LNCAP (cell line): ENCODE results near the gene UBR3.

Source experiments
- TF ChIP-seq, protein P1 (sequence below): fragments of 450-650 bp; IDR thresholded peaks from 2 replicates; pipeline ENCODE4 v1.5.1; 2017; ENCODE audit warnings: mild to moderate bottlenecking

UBR3 gene

DNA sequence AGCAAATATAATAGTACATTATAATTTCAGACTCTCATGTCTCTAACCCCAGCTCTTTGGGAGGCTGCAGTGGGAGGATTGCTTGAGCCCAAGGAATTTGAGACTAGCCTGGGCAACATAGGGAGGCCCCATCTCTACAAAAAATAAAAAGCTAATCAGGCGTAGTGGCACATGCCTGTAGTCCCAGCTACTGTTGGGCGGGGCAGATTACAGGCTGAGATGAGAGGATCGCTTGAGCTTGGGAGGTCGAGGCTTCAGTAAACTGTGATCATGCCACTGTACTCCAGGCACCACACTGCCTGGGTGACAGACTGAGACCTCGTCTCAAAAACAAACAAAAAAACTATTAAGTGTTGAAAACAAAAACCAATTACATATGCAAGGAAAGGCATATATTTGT is 227.7 kb downstream of the UBR3 start:
- TF ChIP-seq, protein P1, sequence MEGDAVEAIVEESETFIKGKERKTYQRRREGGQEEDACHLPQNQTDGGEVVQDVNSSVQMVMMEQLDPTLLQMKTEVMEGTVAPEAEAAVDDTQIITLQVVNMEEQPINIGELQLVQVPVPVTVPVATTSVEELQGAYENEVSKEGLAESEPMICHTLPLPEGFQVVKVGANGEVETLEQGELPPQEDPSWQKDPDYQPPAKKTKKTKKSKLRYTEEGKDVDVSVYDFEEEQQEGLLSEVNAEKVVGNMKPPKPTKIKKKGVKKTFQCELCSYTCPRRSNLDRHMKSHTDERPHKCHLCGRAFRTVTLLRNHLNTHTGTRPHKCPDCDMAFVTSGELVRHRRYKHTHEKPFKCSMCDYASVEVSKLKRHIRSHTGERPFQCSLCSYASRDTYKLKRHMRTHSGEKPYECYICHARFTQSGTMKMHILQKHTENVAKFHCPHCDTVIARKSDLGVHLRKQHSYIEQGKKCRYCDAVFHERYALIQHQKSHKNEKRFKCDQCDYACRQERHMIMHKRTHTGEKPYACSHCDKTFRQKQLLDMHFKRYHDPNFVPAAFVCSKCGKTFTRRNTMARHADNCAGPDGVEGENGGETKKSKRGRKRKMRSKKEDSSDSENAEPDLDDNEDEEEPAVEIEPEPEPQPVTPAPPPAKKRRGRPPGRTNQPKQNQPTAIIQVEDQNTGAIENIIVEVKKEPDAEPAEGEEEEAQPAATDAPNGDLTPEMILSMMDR, result no peak

DNA sequence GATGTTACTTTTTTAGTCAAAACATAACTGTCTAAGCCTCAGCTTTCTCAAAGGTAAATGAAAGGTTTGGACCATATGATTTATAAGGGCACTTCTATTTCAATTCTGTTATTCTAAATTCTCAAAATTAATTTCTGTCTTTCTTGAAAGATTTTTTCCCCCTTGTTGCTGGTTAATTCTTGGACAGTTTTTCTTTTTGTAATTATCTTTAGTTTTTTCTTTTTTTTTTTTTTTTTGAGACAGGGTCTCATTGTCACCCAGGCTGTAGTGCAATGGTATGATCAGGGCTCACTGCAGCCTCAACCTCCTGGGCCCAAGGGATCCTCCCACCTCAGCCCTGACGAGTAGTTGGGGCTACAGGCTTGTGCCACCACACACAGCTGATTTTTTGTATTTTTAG is 229.6 kb downstream of the UBR3 start:
- TF ChIP-seq, protein P1, result no peak

DNA sequence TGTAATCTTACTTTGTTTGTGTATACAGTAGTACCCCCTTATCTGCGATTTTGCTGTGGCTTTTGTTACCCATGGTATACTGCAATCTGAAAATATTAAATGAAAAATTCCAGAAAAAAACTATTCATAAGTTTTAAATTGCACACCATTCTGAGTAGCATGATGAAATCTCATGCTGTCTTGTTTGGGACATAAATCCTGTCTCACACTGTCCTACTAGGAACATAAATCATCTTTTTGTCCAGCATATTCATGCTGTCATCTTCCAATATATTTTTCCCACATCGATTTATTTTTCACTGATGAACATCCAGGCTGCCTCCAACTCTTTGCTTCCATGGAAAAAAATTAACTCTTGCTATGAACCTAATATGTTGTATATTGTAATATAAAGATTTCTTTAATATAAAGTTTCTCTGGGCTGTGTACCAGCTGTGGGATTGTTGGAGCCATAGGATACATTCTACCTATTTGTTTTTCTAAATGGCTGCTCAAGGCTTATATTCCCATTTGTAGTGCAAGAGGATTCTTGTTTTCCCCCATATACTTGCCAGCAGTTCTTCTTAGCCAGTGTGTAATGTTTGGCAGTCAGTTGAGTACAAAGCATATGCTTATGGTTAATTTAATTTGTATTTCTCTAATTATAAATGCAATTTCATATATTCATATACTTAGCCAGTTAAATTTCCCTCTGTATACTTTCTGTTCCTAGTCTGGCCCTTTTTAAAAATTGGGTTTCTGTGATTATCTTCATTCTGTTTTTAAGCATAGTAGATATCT is 236.4 kb downstream of the UBR3 start:
- TF ChIP-seq, protein P1, result no peak

DNA sequence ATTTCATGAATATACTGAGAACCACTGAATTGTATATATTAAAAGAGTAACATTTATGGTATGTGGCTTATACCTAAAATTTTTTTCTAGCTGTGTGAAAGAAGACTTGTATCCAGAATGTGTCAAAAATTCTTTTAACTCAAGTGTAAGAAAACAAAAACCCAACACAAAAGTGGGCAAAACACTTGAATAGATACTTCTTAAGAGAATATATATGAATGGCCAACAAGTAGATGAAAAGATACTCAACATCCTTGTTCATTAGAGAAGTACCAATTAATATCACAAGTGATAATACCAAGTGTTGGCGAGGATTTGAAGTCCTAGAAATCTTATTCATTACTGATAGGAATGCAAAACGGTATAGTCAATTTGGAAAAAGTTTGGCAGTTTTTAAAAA is 243.5 kb downstream of the UBR3 start:
- TF ChIP-seq, protein P1, result no peak

DNA sequence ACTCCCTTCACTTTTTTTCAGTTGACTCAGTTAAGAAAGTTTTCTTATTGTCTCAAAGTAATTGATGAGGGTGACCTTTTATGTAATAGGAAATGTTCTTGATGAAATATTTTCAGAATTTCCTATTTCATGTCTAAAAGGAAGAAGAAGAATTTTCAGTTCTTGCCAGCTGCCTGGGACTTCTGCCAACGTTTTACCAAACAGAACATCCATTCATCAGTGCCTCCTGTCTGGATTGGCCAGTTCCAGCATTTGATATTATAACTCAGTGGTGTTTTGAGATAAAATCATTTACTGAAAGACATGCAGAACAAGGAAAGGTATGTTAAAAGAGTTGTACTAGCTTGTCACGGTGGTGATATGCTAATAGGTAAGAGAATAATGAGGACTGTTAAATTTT is 246.0 kb downstream of the UBR3 start:
- TF ChIP-seq, protein P1, result no peak

DNA sequence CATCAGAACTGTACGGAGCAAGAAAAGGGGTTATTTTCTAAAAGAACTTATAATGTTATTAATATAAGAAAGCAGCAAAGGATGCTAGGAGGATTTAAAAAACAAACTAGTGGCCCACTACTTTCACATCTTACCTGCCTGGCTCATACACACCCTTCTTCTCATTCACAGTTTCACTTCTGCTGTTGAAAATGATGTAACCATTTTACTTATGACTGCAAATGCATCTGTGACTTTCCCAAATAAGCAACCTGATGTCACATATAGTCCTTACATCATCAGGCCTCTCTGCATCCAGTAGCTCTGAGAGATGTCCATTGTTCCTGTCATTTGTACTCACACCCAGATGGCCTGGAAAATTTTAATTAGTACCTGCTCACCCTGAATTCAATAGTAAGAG is 248.9 kb downstream of the UBR3 start:
- TF ChIP-seq, protein P1, result no peak

DNA sequence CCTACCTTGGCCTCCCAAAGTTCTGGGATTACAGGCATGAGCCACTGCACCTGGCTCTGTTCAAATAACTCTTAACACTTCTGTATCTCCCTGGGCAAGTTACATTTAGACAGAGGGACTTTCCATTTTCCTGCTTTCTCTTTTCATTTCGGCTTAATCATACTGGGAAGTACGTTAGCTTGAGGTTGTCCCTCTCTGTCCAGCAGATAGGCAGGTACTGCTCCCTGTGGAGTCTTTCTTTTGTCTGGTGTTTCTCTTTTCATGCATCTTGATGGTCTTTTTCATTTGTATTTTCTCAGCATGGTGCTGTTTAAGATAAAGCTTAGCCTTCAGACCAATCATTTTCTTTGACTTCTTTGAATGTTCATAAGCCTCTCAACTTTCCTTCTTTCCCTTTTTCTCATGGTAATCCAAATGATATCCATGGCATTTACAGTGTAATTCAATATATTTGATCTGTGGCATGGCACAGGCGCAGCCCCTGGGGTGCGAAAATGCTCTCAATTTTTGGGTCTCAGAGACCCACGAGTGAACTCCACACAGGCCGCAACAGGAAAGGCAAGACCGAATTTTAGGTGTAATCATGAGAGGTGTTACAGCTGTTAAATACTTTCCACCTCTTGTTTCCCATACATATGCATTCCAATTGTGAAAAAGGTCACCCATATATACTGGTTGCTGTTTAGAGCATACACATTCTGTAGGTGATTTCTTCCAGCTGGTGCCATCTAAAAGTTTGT is 250.7 kb downstream of the UBR3 start:
- TF ChIP-seq, protein P1, result no peak
